Right lung (tissue), 5 donors: ENCODE results near the gene PSMD7. TPM values are rescaled to one million over a fixed set of nuclear protein-coding genes. Genes with fewer than 3 reads are reported as not detected.
"Not testable (repeated sequence)": the region's sequence is repeated elsewhere in the genome, so short reads cannot be mapped to it uniquely, and the experiment has no call there.

ENCODE experiments used
- DNase-seq, 2 donors: peaks; one replicate each; pipeline ENCODE4 v3.0.0-alpha.2; 2013
- polyA plus RNA-seq, 5 donors: library from polyadenylated mRNA; unstranded; fragments of 120-200 nt; gene quantifications; one replicate each; pipeline versions ENCODE4 v1.2.1 to v1.2.3, GENCODE V29; 2013; ENCODE audit warnings: inconsistent platforms in 1 of 5, low replicate concordance in 1 of 5; ENCODE audit not compliant: insufficient read length in 5 of 5, insufficient read depth in 1 of 5

The PSMD7 gene
- polyA plus RNA-seq, 5 donors = 77.4 to 88.1 (median 82.2) TPM

DNA sequence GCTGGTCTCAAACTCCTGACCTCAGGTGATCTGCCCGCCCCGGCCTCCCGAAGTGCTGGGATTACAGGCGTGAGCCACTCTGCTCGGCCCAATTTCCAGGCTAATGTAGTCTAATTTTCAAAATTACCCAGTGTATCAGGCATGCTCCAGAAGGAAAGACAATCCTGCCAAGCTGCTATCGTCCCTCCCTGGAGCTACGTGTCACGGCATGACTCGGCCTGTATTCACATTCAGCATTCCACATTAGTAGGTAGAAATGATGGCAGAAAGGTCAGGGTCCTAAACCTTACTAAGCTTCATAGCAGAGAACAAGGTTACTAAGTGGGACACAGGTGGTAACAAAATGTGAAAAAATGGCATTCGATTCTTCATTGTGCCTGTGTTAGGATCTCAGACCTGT is 42.6 kb downstream of the PSMD7 start:
- DNase-seq = not testable (repeated sequence)

- DNase-seq = not testable (repeated sequence)
Measured at GRCh38 chr16:74353038-74353437, 56.4 kb downstream of the PSMD7 start.

Other genes starting within 250 kb of the PSMD7 start
- 10 to 100 TPM in 3 of 5 donors, 1 to 10 TPM in 2; 2.7 to 13.8 (median 10.0) TPM for gene NPIPB15, start 79.5 kb downstream of the PSMD7 start, polyA plus RNA-seq
- gene CLEC18B, start 124.7 kb downstream of the PSMD7 start, polyA plus RNA-seq = 1 to 10 TPM in 2 of 5 donors, under 1 TPM in 3; 0.14 to 1.8 (median 0.95) TPM